ENCODE measurements around the gene KIAA1217.

Gene KIAA1217

DNA sequence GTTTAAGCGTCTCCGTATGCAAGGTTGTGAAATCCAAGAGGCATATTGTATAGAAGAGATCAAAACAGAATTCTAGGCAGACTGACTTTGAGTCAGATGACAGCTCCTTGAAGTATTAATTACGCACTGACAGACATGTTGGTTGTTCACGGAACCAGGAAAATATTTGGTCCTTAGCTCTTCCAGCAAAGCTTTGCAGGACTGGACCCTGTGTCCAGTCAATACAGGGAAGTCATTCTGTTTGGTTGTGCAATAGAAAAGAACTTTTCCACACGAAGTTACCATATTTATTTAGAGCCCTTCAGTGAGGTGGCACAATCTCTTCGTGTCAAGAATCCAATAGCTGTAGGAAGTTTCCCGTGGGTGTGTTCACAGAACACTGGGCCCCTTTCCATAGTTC, 309.5 kb downstream of the KIAA1217 start:
- no peak for DNase-seq

GRCh38 chr10:24518981-24519597, 310.2 kb downstream of the KIAA1217 start:
- DNase-seq = peak; percentile 10

- no peak for DNase-seq
Observed at GRCh38 chr10:24519950-24520349, 311.0 kb downstream of the KIAA1217 start.

DNA sequence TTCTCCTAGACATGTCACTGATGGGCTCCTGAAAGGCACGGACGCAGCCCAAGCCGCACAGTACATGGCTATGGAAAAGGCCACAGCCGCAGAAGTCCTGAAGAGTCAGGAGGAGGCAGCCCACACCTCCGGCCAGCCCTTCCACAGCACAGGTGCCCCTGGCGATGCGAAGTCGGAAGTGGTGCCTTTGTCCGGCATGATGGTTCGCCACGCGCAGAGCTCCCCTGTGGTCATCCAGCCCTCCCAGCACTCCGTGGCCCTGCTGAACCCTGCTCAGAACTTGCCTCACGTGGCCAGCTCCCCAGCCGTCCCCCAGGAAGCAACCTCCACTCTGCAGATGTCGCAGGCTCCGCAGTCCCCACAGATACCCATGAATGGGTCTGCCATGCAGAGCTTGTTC, 315.4 kb downstream of the KIAA1217 start:
- DNase-seq = no peak

- DNase-seq = no peak
Observed at GRCh38 chr10:24526085-24526649, 317.2 kb downstream of the KIAA1217 start.

DNA sequence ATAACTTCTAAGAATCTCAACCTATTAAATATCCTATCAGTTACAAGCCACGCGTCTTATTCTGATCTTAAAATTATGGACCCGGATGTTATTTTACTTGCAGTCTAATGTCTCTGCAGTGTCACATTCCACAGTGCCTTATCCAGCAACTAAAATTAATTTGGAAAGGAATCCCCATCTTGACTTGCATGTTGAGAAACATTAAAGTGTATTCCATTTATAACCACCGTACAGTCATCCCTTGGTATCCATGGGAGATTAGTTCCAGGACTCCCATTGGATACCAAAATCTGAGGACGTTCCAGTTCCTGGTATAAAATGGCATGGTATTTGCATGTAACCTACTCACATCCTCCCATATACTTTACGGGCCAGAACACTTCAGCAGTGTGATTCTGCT, 320.0 kb downstream of the KIAA1217 start:
- no peak for DNase-seq

- no peak for DNase-seq
Observed at GRCh38 chr10:24531439-24531838, 322.5 kb downstream of the KIAA1217 start.

DNA sequence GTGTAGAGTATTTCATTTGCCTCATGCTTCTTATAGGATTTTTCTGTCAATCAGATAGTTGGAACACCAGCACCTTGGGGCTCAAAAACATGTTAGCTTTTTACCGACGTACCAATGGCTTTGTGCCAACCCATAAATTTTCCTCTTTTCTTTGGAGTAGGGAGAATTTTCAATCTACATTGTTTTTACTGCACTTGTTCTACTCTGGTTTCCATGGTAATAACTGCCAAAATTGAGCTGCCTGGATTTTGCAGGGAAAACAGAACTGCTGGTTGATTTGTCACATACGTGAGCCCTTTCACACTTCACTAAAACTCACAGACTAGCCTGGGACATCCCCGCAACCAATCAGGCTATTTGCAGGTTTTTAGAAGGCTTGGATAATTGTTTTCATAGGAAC, 325.0 kb downstream of the KIAA1217 start:
- DNase-seq = no peak

GRCh38 chr10:24536636-24537035, 327.7 kb downstream of the KIAA1217 start:
- no peak for DNase-seq

DNA sequence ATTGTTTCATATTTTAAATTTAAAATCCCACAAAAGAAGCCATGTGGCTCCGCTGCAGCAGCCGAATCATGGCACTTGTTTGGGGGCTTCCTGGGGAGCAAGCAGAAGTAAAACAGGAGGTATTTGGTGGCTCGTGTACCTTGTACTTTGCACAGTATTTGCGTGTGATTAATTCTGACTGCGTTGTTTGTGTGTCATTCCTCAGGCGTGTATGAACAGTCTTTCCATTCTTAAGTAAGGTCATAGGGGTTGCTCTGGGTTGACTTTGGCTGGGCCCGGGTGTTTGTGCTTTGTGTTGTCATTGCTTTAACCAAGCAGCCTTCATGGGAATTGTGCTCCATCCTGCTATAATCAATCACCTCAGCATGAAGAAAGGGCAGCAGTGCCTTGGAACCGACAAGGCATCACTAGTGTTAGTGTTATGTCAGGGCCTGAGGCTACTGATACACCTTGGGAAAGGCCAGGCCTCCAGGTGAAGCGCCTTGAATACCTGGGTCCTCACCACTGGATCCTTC, 332.4 kb downstream of the KIAA1217 start:
- DNase-seq = no peak

- DNase-seq = no peak
Observed at GRCh38 chr10:24542314-24543270, 333.7 kb downstream of the KIAA1217 start.

- DNase-seq = no peak
Observed at GRCh38 chr10:24544776-24545175, 335.8 kb downstream of the KIAA1217 start.

GRCh38 chr10:24545585-24545984, 336.6 kb downstream of the KIAA1217 start:
- DNase-seq = no peak

- no peak for DNase-seq
Observed at GRCh38 chr10:24550680-24551079, 341.7 kb downstream of the KIAA1217 start.

DNA sequence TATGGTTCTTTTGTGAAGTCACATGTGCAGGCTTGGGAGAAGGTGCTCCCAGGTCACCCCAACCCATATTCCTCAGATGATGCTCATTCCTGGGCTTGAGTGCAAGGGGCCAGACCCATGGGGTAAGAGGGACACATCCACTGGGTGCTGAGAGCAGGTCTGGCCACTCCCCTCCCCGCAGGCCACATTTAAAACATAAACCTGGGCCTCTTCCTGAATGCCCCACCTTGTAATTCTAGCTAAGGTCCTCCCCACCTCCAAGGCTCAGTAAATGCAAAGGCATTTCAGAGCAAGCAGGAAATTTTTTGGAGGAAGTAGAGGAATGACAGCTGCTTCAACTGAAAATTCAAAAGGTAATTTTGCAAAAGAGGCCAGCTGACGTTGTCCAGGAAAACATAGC, 342.2 kb downstream of the KIAA1217 start:
- no peak for DNase-seq

DNA sequence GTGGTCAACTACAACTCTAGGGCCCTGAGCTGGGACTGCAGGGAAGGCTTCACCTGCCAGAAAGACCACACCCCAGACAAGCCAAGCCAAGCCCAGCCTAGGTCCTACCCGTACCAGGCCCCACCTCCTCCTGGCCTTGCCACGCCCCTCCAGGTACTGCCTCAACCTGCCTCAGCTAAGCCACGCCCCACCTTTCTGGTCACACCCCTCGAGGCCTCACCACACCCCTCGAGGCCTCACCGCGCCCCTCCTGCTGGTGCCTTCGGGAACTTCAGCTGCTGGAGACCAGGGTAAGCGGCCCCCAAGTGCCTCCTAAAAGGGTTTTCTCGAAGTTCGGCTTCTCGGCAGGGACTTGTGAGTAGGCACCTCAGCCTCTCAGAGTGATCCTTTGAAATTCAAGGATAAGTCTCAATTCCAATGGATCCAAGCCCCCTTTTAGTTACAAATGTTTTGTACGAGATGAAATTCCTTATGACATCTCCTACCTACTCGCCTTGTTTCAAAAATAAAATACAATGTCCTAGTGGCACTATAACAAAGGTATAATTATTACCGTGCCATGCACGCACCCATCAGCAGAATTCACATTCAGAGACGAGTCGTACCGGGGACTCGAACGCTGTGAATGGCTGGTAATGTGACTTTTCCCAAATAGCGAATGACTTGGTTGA, 343.5 kb downstream of the KIAA1217 start:
- DNase-seq = no peak

GRCh38 chr10:24553051-24553612, 344.2 kb downstream of the KIAA1217 start:
- no peak for DNase-seq

DNA sequence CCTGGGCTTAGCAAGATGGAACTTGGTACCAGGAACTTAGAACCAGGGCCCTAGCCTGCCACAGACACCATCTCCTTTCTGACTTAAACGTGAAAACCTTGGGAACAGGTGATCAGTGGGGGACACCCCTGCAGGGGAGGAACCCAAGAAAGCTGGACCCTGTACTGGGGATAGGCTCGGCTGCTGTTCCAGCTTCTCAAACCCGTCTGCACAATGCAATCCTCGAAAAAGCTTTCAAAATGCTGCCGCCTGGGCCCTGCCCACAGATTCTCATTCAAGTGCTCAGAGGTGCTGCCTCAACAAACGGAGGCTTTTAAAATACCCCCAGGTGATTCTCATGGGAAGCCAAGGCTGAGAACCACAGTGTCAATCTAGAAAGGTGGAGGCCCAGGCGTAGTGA, 345.1 kb downstream of the KIAA1217 start:
- no peak for DNase-seq

DNA sequence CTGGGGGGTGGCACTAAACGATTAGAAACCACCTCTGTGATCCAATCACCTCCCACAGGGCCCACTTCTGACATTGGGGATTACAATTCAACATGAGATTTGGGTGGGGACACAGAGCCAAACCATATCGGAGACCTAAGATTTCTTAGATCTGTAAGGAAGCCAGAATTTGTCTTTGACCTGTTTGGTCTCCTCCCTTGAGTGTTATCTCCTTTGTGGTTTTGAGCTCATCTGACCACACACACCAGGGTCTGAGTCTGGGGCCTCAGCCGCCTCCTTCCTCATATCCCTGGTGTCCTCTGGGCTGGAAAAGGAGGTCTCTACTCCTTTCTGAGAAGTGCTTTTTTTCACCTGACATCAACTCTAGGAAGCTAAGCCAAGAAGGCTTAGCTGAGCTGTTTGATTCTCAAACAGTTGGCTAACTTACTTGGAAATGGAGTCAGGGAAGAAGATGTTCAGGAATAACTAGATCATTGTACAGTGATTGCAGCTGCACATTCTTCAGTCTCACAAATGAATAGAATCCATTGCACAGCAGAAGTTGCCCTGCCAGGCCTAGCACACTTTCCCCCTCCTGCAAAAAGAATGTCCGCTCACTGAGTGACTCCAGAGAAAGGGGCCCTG, 347.3 kb downstream of the KIAA1217 start:
- no peak for DNase-seq

GRCh38 chr10:24556750-24557742, 348.1 kb downstream of the KIAA1217 start:
- no peak for DNase-seq

DNA sequence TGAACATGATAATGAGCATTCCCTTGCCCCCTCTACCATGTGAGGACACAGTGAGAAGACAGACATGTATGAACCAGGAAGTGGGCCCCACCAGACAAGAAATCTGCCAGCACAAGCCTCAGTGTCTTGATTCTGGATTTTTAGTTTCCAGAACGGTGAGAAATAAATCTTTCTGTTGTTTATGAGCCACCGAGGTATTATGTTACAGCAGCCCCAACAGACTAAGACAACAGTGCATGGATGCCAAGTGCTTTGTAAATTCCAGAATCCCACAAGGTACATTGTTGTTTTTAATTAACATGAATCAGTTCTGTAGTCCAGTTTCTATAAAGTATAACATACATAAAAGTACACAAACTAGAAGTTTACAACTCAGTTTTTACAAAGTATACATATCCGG, 352.5 kb downstream of the KIAA1217 start:
- no peak for DNase-seq
